ENCODE measurements around the gene ANGPTL4.

The ANGPTL4 gene

DNA sequence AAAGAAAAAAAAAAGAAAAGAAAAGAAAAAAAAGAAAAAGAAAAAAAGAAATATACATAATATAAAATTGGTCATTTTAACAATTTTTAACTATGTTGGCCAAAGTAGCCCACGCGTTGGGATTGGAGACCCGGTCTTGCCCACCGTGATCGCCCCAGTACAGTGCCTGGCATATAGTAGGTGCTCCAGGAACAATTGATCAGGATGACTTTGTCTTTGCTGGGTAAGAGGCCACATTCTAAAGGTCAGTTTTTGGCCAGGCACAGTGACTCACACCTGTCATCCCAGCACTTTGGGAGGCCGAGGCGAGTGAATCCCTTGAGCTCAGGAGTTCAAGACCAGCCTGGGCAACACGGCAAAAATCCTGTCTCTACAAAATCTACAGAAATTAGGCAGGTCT, 3.8 kb upstream of the ANGPTL4 start:
- Histone ChIP-seq H3K4me2 (ENCODE audit: low read length) (no peak overlapping the region), H3K9me3 (ENCODE audit: control insufficient read depth, low read length) (no peaks in the 10 kb centered on the region), H3K9ac (no peak overlapping the region), H3K4me1 (peaks cover 7% of the 10 kb centered on the region), H3K36me3 (ENCODE audit: control insufficient read depth, insufficient read depth, low read length) (no peaks in the 10 kb centered on the region), H3K27ac (no peak overlapping the region), H3K79me2 (no peaks in the 10 kb centered on the region), H3K4me3 (ENCODE audit: low read depth, low read length) (no peak overlapping the region), H3K27me3 (ENCODE audit: control insufficient read depth, insufficient read depth, low read length) (no peaks in the 10 kb centered on the region), H2AFZ (no peak overlapping the region)
- TF ChIP-seq, protein P1, sequence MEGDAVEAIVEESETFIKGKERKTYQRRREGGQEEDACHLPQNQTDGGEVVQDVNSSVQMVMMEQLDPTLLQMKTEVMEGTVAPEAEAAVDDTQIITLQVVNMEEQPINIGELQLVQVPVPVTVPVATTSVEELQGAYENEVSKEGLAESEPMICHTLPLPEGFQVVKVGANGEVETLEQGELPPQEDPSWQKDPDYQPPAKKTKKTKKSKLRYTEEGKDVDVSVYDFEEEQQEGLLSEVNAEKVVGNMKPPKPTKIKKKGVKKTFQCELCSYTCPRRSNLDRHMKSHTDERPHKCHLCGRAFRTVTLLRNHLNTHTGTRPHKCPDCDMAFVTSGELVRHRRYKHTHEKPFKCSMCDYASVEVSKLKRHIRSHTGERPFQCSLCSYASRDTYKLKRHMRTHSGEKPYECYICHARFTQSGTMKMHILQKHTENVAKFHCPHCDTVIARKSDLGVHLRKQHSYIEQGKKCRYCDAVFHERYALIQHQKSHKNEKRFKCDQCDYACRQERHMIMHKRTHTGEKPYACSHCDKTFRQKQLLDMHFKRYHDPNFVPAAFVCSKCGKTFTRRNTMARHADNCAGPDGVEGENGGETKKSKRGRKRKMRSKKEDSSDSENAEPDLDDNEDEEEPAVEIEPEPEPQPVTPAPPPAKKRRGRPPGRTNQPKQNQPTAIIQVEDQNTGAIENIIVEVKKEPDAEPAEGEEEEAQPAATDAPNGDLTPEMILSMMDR (IDR thresholded peaks at IDR 0.05) = no peak

DNA sequence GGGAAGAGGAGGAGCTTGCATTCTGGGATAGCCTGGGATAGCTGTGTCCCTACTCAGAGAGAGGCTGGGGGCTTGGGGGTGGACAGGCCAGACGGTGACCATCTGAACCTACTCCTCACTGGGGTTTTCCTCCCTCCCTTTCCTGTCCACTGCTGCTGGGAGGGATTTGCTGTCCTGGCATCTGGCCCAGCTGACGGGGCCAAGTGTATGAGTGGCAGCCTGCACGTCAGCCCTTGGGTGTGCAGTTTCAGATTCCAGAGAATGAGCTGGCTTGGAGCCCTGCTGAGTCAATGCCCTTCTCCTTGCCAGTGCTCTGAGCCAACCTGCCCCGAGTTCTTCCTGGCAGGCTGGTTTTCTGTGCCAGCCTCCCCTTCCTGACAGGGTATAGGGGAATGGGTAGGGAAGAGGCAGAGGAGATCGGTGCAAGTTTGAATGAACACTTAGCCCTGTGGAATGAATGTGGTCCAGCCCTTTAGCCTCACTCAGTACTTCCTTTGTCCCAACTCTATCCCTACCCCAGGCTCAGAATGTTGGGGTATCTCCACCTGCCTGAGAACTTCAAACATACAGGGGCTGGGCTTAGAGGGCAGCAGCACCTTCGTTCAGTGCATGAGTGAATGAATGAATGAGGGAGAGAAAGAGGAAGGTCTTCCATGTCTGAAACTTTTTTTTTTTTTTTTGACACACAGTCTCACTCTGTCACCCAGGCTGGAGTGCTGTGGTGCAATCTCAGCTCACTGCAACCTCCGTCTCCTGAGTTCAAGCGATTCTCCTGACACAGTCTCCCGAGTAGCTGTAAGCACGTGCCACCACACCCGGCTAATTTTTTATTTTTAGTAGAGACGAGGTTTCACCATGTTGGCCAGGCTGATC, 1.8 kb upstream of the ANGPTL4 start:
- Histone ChIP-seq H3K79me2 (no peaks in the 10 kb centered on the region), H3K4me1 (peaks cover 12% of the 10 kb centered on the region), H3K9ac (no peak overlapping the region), H3K27me3 (ENCODE audit: control insufficient read depth, insufficient read depth, low read length) (no peaks in the 10 kb centered on the region), H3K9me3 (ENCODE audit: control insufficient read depth, low read length) (no peaks in the 10 kb centered on the region), H3K4me3 (ENCODE audit: low read depth, low read length) (no peak overlapping the region), H3K27ac (peak overlapping the region; percentile 82), H2AFZ (peak overlapping the region; percentile 51), H3K4me2 (ENCODE audit: low read length) (peak overlapping the region; percentile 63), H3K36me3 (ENCODE audit: control insufficient read depth, insufficient read depth, low read length) (no peaks in the 10 kb centered on the region)
- TF ChIP-seq, protein P1 (IDR thresholded peaks at IDR 0.05) = no peak

DNA sequence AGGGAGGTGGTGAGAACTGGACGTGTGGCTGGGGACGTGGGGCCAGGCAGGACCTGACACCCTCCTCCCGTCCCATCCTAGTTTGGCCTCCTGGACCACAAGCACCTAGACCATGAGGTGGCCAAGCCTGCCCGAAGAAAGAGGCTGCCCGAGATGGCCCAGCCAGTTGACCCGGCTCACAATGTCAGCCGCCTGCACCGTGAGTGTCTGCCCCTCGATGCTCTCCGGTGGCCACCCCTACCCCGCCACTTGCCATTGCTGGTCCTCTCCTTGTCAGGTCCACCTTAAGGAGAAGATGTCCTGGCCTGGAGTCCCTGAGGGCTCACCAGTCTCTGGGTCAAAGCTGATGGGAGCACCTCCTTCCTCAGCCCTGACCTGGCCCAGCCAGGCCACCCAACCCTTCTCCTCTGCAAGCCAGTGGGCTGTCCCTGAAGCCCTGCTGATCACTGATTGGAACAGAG, 2.2 kb downstream of the ANGPTL4 start:
- Histone ChIP-seq H3K9me3 (ENCODE audit: control insufficient read depth, low read length) (no peaks in the 10 kb centered on the region), H3K27ac (no peak overlapping the region), H3K4me2 (ENCODE audit: low read length) (no peak overlapping the region), H3K36me3 (ENCODE audit: control insufficient read depth, insufficient read depth, low read length) (no peaks in the 10 kb centered on the region), H3K4me1 (peaks cover 18% of the 10 kb centered on the region), H3K27me3 (ENCODE audit: control insufficient read depth, insufficient read depth, low read length) (no peaks in the 10 kb centered on the region), H3K4me3 (ENCODE audit: low read depth, low read length) (no peak overlapping the region), H3K79me2 (peaks cover 2% of the 10 kb centered on the region), H3K9ac (no peak overlapping the region), H2AFZ (no peak overlapping the region)
- TF ChIP-seq, protein P1 (IDR thresholded peaks at IDR 0.05) = no peak

DNA sequence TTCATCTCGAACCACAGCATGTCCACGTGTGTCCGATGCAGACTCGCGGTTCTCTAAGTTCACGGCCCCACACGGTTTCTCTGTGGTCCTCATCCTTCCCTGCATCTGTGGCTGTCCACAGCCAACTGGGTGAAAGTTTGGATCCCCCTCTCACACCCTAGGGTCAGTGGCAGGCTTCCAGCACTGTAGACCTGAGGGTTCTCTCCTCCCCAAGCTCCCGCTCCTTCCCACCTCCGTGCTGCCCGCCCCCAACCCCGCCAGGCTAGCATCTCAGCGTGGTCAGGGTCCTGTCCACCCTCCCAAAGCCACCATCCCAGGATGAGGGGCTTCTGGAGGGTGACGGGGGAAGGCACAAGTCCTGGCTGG, 3.0 kb downstream of the ANGPTL4 start:
- Histone ChIP-seq H3K36me3 (ENCODE audit: control insufficient read depth, insufficient read depth, low read length) (no peaks in the 10 kb centered on the region), H3K4me1 (peaks cover 15% of the 10 kb centered on the region), H3K27ac (peak overlapping the region; percentile 58), H3K27me3 (ENCODE audit: control insufficient read depth, insufficient read depth, low read length) (no peaks in the 10 kb centered on the region), H3K79me2 (peaks cover 2% of the 10 kb centered on the region), H3K4me2 (ENCODE audit: low read length) (peak overlapping the region; percentile 34), H2AFZ (peak overlapping the region; percentile 34), H3K4me3 (ENCODE audit: low read depth, low read length) (no peak overlapping the region), H3K9ac (no peak overlapping the region), H3K9me3 (ENCODE audit: control insufficient read depth, low read length) (no peaks in the 10 kb centered on the region)
- TF ChIP-seq, protein P1 (IDR thresholded peaks at IDR 0.05) = no peak

Data from parathyroid adenoma (tissue), 2 donors.